Panc1 (cell line): ENCODE measurements around the gene MAPK14.

Experiments
- CTCF ChIP-seq: fragments of 450-650 bp; IDR thresholded peaks from 2 replicates; pipeline ENCODE4 v1.5.1; 2017; ENCODE audit warnings: mild to moderate bottlenecking
- POLR2AphosphoS5 ChIP-seq: IDR thresholded peaks from 2 replicates; pipeline ENCODE4 v1.6.1; 2012; ENCODE audit warnings: mild to moderate bottlenecking, low read depth, low read length, moderate library complexity

- no peak for TF ChIP-seq CTCF
- TF ChIP-seq POLR2AphosphoS5 = no peak
These were observed 1.9 kb downstream of the MAPK14 start for GRCh38 chr6:36029464-36029863.
